B cell (primary cell): Measurements from ENCODE around the gene DNASE1. TPM values are rescaled to one million over a fixed set of nuclear protein-coding genes. Genes with fewer than 3 reads are reported as not detected.

Source experiments
- ATAC-seq: fragments of 200-7000 bp; cut with Tn5 transposase; one replicate; pipeline ENCODE4 v1.10.0; 2021; ENCODE audit warnings: low read depth, mild to moderate bottlenecking, moderate number of reproducible peaks, moderate library complexity
- CTCF ChIA-PET: fragments of 350-600 bp; sonication (Branson Sonifier 250); formaldehyde crosslinking; loops from one replicate; lab custom pipeline; 2021; ENCODE audit warnings: antibody characterized with exemption, inconsistent platforms; lab: Charles Lee
- POLR2A ChIA-PET: fragments of 350-600 bp; sonication (Branson Sonifier 250); formaldehyde crosslinking; loops from one replicate; lab custom pipeline; 2021; ENCODE audit warnings: antibody characterized with exemption; lab: Charles Lee
- DNase-seq: peaks from one replicate; pipeline ENCODE4 v3.0.0; 2013
- H2AFZ ChIP-seq: 2 replicates; pipeline ENCODE4 v1.6.1; 2012; ENCODE audit warnings: mild to moderate bottlenecking, low read depth, low read length; ENCODE audit not compliant: insufficient read depth, poor library complexity, severe bottlenecking
- H3K27ac ChIP-seq, 2 donors: 1 replicate in 1 of 2; 2 replicates in 1 of 2; pipeline ENCODE4 v1.5.1; 2012 to 2013; ENCODE audit warnings: low read length in 2 of 2, mild to moderate bottlenecking in 2 of 2, moderate library complexity in 1 of 2
- H3K27me3 ChIP-seq, 4 experiments: fragments of 200-600 bp in 1 of 4; sonication (generic) in 1 of 4; replicated peaks in 1 of 4; 1 replicate in 2 of 4; 2 replicates in 2 of 4; pipeline versions ENCODE4 v1.6.1 to v1.7.0; 2013 to 2016; ENCODE audit warnings: low read length in 3 of 4, mild to moderate bottlenecking in 2 of 4, mixed read lengths in 1 of 4, moderate library complexity in 1 of 4; ENCODE audit not compliant: insufficient read depth in 4 of 4, control insufficient read depth in 3 of 4; ENCODE audit errors: control extremely low read depth in 1 of 4
- H3K36me3 ChIP-seq, 2 experiments: replicated peaks in 1 of 2; 1 replicate in 1 of 2; 2 replicates in 1 of 2; pipeline versions ENCODE4 v1.6.1 to v1.7.1; 2013; ENCODE audit warnings: low read length in 1 of 2; ENCODE audit not compliant: insufficient read depth in 2 of 2, control insufficient read depth in 1 of 2; ENCODE audit errors: control extremely low read depth in 1 of 2, extremely low read depth in 1 of 2
- H3K4me1 ChIP-seq, 2 donors: fragments of 200-600 bp in 1 of 2; sonication (generic) in 1 of 2; 1 replicate in 1 of 2; 2 replicates in 1 of 2; pipeline versions ENCODE4 v1.5.1 to v1.6.1; 2013 to 2017; ENCODE audit warnings: low read length in 2 of 2; ENCODE audit not compliant: control insufficient read depth in 2 of 2, insufficient read depth in 2 of 2
- H3K4me2 ChIP-seq: replicated peaks from 2 replicates; pipeline ENCODE3; 2012; ENCODE audit warnings: mild to moderate bottlenecking, low read depth, low read length; ENCODE audit not compliant: poor library complexity, severe bottlenecking
- H3K4me3 ChIP-seq, 5 experiments: fragments of 200-600 bp in 1 of 5; sonication (generic) in 1 of 5; 1 replicate in 3 of 5; 2 replicates in 2 of 5; pipeline versions ENCODE4 v1.5.1 to v1.7.0; 2011 to 2016; ENCODE audit warnings: low read length in 4 of 5, mild to moderate bottlenecking in 4 of 5, low read depth in 2 of 5, control low read depth in 1 of 5, moderate library complexity in 1 of 5; ENCODE audit not compliant: insufficient read depth in 1 of 5; ENCODE audit errors: control extremely low read depth in 1 of 5, extremely low read depth in 1 of 5
- H3K79me2 ChIP-seq: fragments of 200-600 bp; sonication (generic); one replicate; pipeline ENCODE4 v1.6.0; 2016; ENCODE audit warnings: low read length; ENCODE audit not compliant: control insufficient read depth, insufficient read depth
- H3K9ac ChIP-seq: fragments of 200-600 bp; sonication (generic); 2 replicates; pipeline ENCODE4 v1.6.1; 2017; ENCODE audit warnings: mild to moderate bottlenecking, low read length, moderate library complexity
- H3K9me3 ChIP-seq, 3 donors: one replicate each; pipeline versions ENCODE4 v1.6.1 to v1.7.1; 2013; ENCODE audit warnings: low read length in 2 of 3; ENCODE audit not compliant: control insufficient read depth in 2 of 3, insufficient read depth in 1 of 3; ENCODE audit errors: control extremely low read depth in 1 of 3
- H4K20me1 ChIP-seq: 2 replicates; pipeline ENCODE4 v1.6.0; 2012; ENCODE audit warnings: mild to moderate bottlenecking, low read length; ENCODE audit not compliant: insufficient read depth, control insufficient read depth, poor library complexity, severe bottlenecking
- H3K27ac Mint-ChIP-seq: one replicate; pipeline ENCODE4 v1.8.0; 2021; ENCODE audit warnings: mixed read lengths
- H3K27me3 Mint-ChIP-seq: one replicate; pipeline ENCODE4 v1.8.0; 2021; ENCODE audit warnings: mixed read lengths
- H3K4me1 Mint-ChIP-seq: one replicate; pipeline ENCODE4 v1.8.0; 2021; ENCODE audit warnings: mixed read lengths
- H3K4me3 Mint-ChIP-seq: one replicate; pipeline ENCODE4 v1.8.0; 2021; ENCODE audit warnings: mixed read lengths
- H3K9me3 Mint-ChIP-seq: one replicate; pipeline ENCODE4 v1.8.0; 2022; ENCODE audit warnings: mixed read lengths; ENCODE audit not compliant: insufficient read depth
- EZH2 ChIP-seq: IDR thresholded peaks from 2 replicates; pipeline ENCODE4 v1.6.1; 2012; ENCODE audit warnings: borderline replicate concordance, low read depth, mild to moderate bottlenecking, moderate library complexity, low read length; ENCODE audit not compliant: insufficient read depth, poor library complexity, severe bottlenecking
- WGBS: methylation state at CpG from one replicate; pipeline ENCODE4 v1.1.5; 2013; ENCODE audit warnings: missing lambda C conversion rate; ENCODE audit not compliant: insufficient coverage; 5-methylcytosine and 5-hydroxymethylcytosine counted together
- intact Hi-C: fragments of 100-400 bp; cut with micrococcal nuclease; formaldehyde crosslinking; loops from one replicate; pipeline ENCODE4 v1.10.0; 2022
- polyA plus RNA-seq: library from polyadenylated mRNA; depleted of rRNA; stranded (reverse); fragments of >200 nt; gene quantifications from 2 replicates; pipeline ENCODE4 v1.2.3, GENCODE V29; 2012
- total RNA-seq, 2 donors: library from RNA; stranded (reverse); fragments of 120-200 nt in 1 of 2; gene quantifications; 1 replicate in 1 of 2; 2 replicates in 1 of 2; pipeline versions ENCODE4 v1.2.3 to v1.2.4, GENCODE V29; 2013 to 2022
- TF ChIP-seq, protein P1 (sequence below): fragments of 200-600 bp; IDR thresholded peaks from one replicate; pipeline ENCODE4 v1.8.0; 2022; ENCODE audit warnings: antibody characterized with exemption, mild to moderate bottlenecking

The DNASE1 gene
- total and polyA plus RNA-seq, 2 donors (not counting 1 experiment from before 2014, with no cell fraction given) = 53.3 to 53.7 TPM

- H3K27me3 ChIP-seq = no peaks in the 10 kb centered on the region
- TF ChIP-seq, protein P1, sequence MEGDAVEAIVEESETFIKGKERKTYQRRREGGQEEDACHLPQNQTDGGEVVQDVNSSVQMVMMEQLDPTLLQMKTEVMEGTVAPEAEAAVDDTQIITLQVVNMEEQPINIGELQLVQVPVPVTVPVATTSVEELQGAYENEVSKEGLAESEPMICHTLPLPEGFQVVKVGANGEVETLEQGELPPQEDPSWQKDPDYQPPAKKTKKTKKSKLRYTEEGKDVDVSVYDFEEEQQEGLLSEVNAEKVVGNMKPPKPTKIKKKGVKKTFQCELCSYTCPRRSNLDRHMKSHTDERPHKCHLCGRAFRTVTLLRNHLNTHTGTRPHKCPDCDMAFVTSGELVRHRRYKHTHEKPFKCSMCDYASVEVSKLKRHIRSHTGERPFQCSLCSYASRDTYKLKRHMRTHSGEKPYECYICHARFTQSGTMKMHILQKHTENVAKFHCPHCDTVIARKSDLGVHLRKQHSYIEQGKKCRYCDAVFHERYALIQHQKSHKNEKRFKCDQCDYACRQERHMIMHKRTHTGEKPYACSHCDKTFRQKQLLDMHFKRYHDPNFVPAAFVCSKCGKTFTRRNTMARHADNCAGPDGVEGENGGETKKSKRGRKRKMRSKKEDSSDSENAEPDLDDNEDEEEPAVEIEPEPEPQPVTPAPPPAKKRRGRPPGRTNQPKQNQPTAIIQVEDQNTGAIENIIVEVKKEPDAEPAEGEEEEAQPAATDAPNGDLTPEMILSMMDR = no peak
- TF ChIP-seq EZH2 = no peak
- ChIA-PET POLR2A (no interaction called here), CTCF (interaction anchor here (1.2 to 2.4 kb wide), 2 partner anchors 9 to 75 kb away, joined by 3 to 6 read pairs; no protein-coding TSS in a partner anchor)
- H3K27ac ChIP-seq = no peak overlapping the region
- H3K79me2 ChIP-seq = peaks cover 35% of the 10 kb centered on the region
- intact Hi-C loops = no loop called here
- Mint-ChIP-seq H3K27me3 (no peaks in the 10 kb centered on the region), H3K9me3 (no peaks in the 10 kb centered on the region), H3K4me3 (no peak overlapping the region), H3K27ac (no peak overlapping the region), H3K4me1 (peaks cover 8% of the 10 kb centered on the region)
- H3K4me2 ChIP-seq = no peak overlapping the region
- DNase-seq (no peak), ATAC-seq (no peak)
- H3K4me3 ChIP-seq = no peak overlapping the region
- no peaks in the 10 kb centered on the region for H3K36me3 ChIP-seq
- H3K9me3 ChIP-seq = peaks cover 0 to 7% (median 0%) of the 10 kb centered on the region in 3 donors
- H2AFZ ChIP-seq = no peak overlapping the region
- no peaks in the 10 kb centered on the region for H4K20me1 ChIP-seq
- H3K9ac ChIP-seq = no peak overlapping the region
- H3K4me1 ChIP-seq = no peaks in the 10 kb centered on the region
- 95% methylated on average over 8 of the region's 13 CpGs for WGBS
Measured at GRCh38 chr16:3696425-3697218, 42.1 kb downstream of the DNASE1 start.

DNA sequence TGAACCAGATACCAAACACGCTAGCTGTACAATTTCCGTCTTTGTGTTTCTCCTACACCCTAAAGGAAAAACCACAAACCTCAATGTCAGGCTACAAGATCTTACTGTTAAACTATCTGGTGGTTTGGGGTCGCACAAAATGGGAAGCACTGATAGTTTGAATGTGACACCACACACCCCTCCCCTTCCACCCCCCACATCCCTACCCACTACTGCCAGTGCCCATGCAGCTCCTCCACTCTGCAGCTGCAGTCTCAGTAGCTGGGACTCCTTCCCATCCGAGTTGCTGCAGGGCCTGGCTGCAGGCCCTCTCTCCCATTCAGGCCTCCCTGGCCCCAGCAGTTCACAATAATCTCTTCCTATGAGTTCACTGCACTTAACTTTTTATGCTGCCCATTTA lies 44.5 kb downstream of the DNASE1 start:
- no peak overlapping the region for H3K4me2 ChIP-seq
- H3K9me3 Mint-ChIP-seq = no peaks in the 10 kb centered on the region
- DNase-seq (no peak), ATAC-seq (no peak)
- H2AFZ ChIP-seq = no peak overlapping the region
- no peak overlapping the region for H3K27ac ChIP-seq
- no peak overlapping the region for H3K9ac ChIP-seq
- H3K79me2 ChIP-seq = peaks cover 28% of the 10 kb centered on the region
- H3K4me3 ChIP-seq = no peak overlapping the region
- H3K36me3 ChIP-seq = no peaks in the 10 kb centered on the region
- POLR2A ChIA-PET = no interaction called here
- CTCF ChIA-PET = interaction anchor here (1.5 kb wide), 1 partner anchor 8 kb away, joined by 9 read pairs; no protein-coding TSS in a partner anchor
- H3K9me3 ChIP-seq = peaks cover 0 to 7% (median 0%) of the 10 kb centered on the region in 3 donors
- intact Hi-C loops = no loop called here
- 17% methylated on average over 3 of the region's 4 CpGs for WGBS
- no peaks in the 10 kb centered on the region for H3K27me3 ChIP-seq
- H3K27me3 Mint-ChIP-seq = no peaks in the 10 kb centered on the region
- TF ChIP-seq, protein P1 = no peak
- TF ChIP-seq EZH2 = no peak
- no peak overlapping the region for H3K4me3 Mint-ChIP-seq
- H3K4me1 ChIP-seq = no peaks in the 10 kb centered on the region
- H4K20me1 ChIP-seq = no peaks in the 10 kb centered on the region
- no peak overlapping the region for H3K27ac Mint-ChIP-seq
- H3K4me1 Mint-ChIP-seq = peaks cover 8% of the 10 kb centered on the region
